Nephron (organoid): ENCODE results near the gene NPR3.

Source experiments
- H3K27ac Mint-ChIP-seq, 3 experiments: 2 replicates each; pipeline ENCODE4 v1.8.0; 2020; ENCODE audit warnings: mixed read lengths in 3 of 3, mild to moderate bottlenecking in 2 of 3, moderate library complexity in 1 of 3
- H3K27me3 Mint-ChIP-seq: 2 replicates; pipeline ENCODE4 v1.8.0; 2021; ENCODE audit warnings: low read depth, mild to moderate bottlenecking, moderate library complexity, mixed read lengths
- H3K36me3 Mint-ChIP-seq: 2 replicates; pipeline ENCODE4 v1.8.0; 2020; ENCODE audit warnings: low read depth, mixed read lengths
- H3K4me1 Mint-ChIP-seq: 2 replicates; pipeline ENCODE4 v1.8.0; 2020; ENCODE audit warnings: mixed read lengths
- H3K4me3 Mint-ChIP-seq, 3 experiments: 2 replicates each; pipeline ENCODE4 v1.8.0; 2020; ENCODE audit warnings: mild to moderate bottlenecking in 3 of 3, mixed read lengths in 3 of 3, moderate library complexity in 2 of 3
- H3K9me3 Mint-ChIP-seq: 2 replicates; pipeline ENCODE4 v1.8.0; 2020; ENCODE audit warnings: mixed read lengths
- CTCF ChIP-seq, 3 experiments: fragments of 200-600 bp; sonication (generic); IDR thresholded peaks; one replicate each; pipeline ENCODE4 v1.5.0; 2021; ENCODE audit warnings: antibody characterized with exemption in 3 of 3; ENCODE audit not compliant: unreplicated experiment in 3 of 3

NPR3 gene

GRCh38 chr5:32805971-32806638, 95.0 kb downstream of the NPR3 start:
- peaks cover 13% of the 10 kb centered on the region for H3K9me3 Mint-ChIP-seq
- TF ChIP-seq CTCF (IDR thresholded peaks at IDR 0.05; ENCODE audit: unreplicated experiment in 3 of 3), result no peak
- peaks cover 3% of the 10 kb centered on the region for H3K36me3 Mint-ChIP-seq
- H3K4me1 Mint-ChIP-seq, result peaks cover 53% of the 10 kb centered on the region
- no peak overlapping the region for H3K4me3 Mint-ChIP-seq
- H3K27me3 Mint-ChIP-seq, result peaks cover under 1% of the 10 kb centered on the region
- H3K27ac Mint-ChIP-seq, result peak overlapping the region; percentile 8 to 71 (median 23)

GRCh38 chr5:32808783-32809182, 97.7 kb downstream of the NPR3 start:
- TF ChIP-seq CTCF (IDR thresholded peaks at IDR 0.05; ENCODE audit: unreplicated experiment in 3 of 3), result no peak

GRCh38 chr5:32810804-32811203, 99.7 kb downstream of the NPR3 start:
- H3K4me3 Mint-ChIP-seq, result no peak overlapping the region
- H3K27ac Mint-ChIP-seq, result peak overlapping the region; percentile 42 to 84 (median 76)
- TF ChIP-seq CTCF (IDR thresholded peaks at IDR 0.05; ENCODE audit: unreplicated experiment in 3 of 3), result no peak
- peaks cover 11% of the 10 kb centered on the region for H3K9me3 Mint-ChIP-seq
- peaks cover 47% of the 10 kb centered on the region for H3K4me1 Mint-ChIP-seq
- no peaks in the 10 kb centered on the region for H3K36me3 Mint-ChIP-seq
- peaks cover 4% of the 10 kb centered on the region for H3K27me3 Mint-ChIP-seq

More at GRCh38 chr5:32808783-32809182, 97.7 kb downstream of the NPR3 start:
- H3K27me3 Mint-ChIP-seq, result peaks cover 4% of the 10 kb centered on the region
- peaks cover 47% of the 10 kb centered on the region for H3K4me1 Mint-ChIP-seq
- H3K9me3 Mint-ChIP-seq, result peaks cover 3% of the 10 kb centered on the region
- H3K27ac Mint-ChIP-seq, result peak overlapping the region in 1 of 3 experiments; percentile 23
- no peaks in the 10 kb centered on the region for H3K36me3 Mint-ChIP-seq
- H3K4me3 Mint-ChIP-seq, result no peak overlapping the region

GRCh38 chr5:32812399-32812798, 101.3 kb downstream of the NPR3 start:
- no peak for TF ChIP-seq CTCF (IDR thresholded peaks at IDR 0.05; ENCODE audit: unreplicated experiment in 3 of 3)

GRCh38 chr5:32814141-32814540, 103.0 kb downstream of the NPR3 start:
- Mint-ChIP-seq H3K36me3 (no peaks in the 10 kb centered on the region), H3K4me3 (no peak overlapping the region), H3K4me1 (peaks cover 30% of the 10 kb centered on the region), H3K27ac (no peak overlapping the region), H3K27me3 (peaks cover 4% of the 10 kb centered on the region), H3K9me3 (peaks cover 14% of the 10 kb centered on the region)
- TF ChIP-seq CTCF (IDR thresholded peaks at IDR 0.05; ENCODE audit: unreplicated experiment in 3 of 3), result no peak

More at GRCh38 chr5:32812399-32812798, 101.3 kb downstream of the NPR3 start:
- Mint-ChIP-seq H3K9me3 (peaks cover 14% of the 10 kb centered on the region), H3K27me3 (peaks cover 4% of the 10 kb centered on the region), H3K36me3 (no peaks in the 10 kb centered on the region), H3K4me1 (peaks cover 40% of the 10 kb centered on the region), H3K27ac (no peak overlapping the region), H3K4me3 (no peak overlapping the region)

- Mint-ChIP-seq H3K27ac (no peak overlapping the region), H3K36me3 (no peaks in the 10 kb centered on the region), H3K4me1 (peaks cover 29% of the 10 kb centered on the region), H3K4me3 (no peak overlapping the region), H3K9me3 (peaks cover 14% of the 10 kb centered on the region), H3K27me3 (peaks cover 4% of the 10 kb centered on the region)
- no peak for TF ChIP-seq CTCF (IDR thresholded peaks at IDR 0.05; ENCODE audit: unreplicated experiment in 3 of 3)
Measured at GRCh38 chr5:32814620-32815019, 103.5 kb downstream of the NPR3 start.
